IMR-90 (cell line): ENCODE measurements around the gene CORO7.

ENCODE experiments used
- POLR2A ChIP-seq: IDR thresholded peaks from 2 replicates; pipeline ENCODE4 v1.6.1; 2012; ENCODE audit warnings: mild to moderate bottlenecking, low read depth, low read length
- TF ChIP-seq, protein P1 (sequence below): conservative IDR thresholded peaks from 2 replicates; pipeline ENCODE4 v1.5.1; 2012; ENCODE audit warnings: mild to moderate bottlenecking, low read depth, low read length, improper control_type of control experiment

DNA sequence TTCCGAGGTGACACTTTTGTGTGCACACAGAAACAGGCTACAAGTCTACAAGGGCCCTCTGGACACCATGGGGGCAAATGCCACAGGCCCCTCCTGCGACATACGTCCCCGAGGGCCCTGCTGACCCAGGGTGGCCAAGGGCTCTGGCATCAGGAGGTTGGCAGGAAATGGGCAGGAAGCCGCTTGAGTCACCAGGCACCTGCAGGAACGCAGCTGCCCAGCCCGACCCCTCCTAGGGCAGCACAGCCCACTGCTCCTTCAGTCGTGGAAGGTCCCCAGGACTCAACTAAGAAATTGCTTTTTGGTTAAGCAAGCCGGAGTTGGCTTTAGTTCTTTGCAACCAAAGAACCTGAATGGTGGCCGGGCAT, 8.1 kb downstream of the CORO7 start:
- TF ChIP-seq POLR2A, result no peak
- TF ChIP-seq, protein P1, sequence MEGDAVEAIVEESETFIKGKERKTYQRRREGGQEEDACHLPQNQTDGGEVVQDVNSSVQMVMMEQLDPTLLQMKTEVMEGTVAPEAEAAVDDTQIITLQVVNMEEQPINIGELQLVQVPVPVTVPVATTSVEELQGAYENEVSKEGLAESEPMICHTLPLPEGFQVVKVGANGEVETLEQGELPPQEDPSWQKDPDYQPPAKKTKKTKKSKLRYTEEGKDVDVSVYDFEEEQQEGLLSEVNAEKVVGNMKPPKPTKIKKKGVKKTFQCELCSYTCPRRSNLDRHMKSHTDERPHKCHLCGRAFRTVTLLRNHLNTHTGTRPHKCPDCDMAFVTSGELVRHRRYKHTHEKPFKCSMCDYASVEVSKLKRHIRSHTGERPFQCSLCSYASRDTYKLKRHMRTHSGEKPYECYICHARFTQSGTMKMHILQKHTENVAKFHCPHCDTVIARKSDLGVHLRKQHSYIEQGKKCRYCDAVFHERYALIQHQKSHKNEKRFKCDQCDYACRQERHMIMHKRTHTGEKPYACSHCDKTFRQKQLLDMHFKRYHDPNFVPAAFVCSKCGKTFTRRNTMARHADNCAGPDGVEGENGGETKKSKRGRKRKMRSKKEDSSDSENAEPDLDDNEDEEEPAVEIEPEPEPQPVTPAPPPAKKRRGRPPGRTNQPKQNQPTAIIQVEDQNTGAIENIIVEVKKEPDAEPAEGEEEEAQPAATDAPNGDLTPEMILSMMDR, result no peak
